Common myeloid progenitor, CD34-positive (primary cell): ENCODE results near the gene NBL1.

Experiments used
- CTCF ChIA-PET: fragments of 350-600 bp; sonication (Branson Sonifier 250); formaldehyde crosslinking; loops from one replicate; lab custom pipeline; 2021; ENCODE audit warnings: antibody characterized with exemption; lab: Charles Lee
- POLR2A ChIA-PET: fragments of 350-600 bp; sonication (Branson Sonifier 250); formaldehyde crosslinking; loops from one replicate; lab custom pipeline; 2021; ENCODE audit warnings: antibody characterized with exemption; lab: Charles Lee
- DNase-seq, 3 donors: peaks; one replicate each; pipeline versions ENCODE4 v3.0.0 to v3.0.0-alpha.2; 2013
- H3K27ac ChIP-seq, 2 experiments: 1 replicate in 1 of 2; 2 replicates in 1 of 2; pipeline ENCODE4 v1.7.0; 2013; ENCODE audit warnings: inconsistent platforms in 2 of 2, low read length in 2 of 2, mild to moderate bottlenecking in 2 of 2, low read depth in 1 of 2, moderate library complexity in 1 of 2; ENCODE audit not compliant: severe bottlenecking in 2 of 2, insufficient read depth in 1 of 2, poor library complexity in 1 of 2
- H3K27me3 ChIP-seq, 5 experiments: replicated peaks in 2 of 5; 1 replicate in 3 of 5; 2 replicates in 2 of 5; pipeline versions ENCODE4 v1.6.1 to v1.7.0; 2013; ENCODE audit warnings: low read length in 4 of 5, mild to moderate bottlenecking in 2 of 5, moderate library complexity in 2 of 5, inconsistent platforms in 1 of 5; ENCODE audit not compliant: insufficient read depth in 5 of 5, control insufficient read depth in 4 of 5
- H3K36me3 ChIP-seq, 4 experiments: 1 replicate in 2 of 4; 2 replicates in 2 of 4; pipeline versions ENCODE4 v1.6.1 to v1.7.0; 2013; ENCODE audit warnings: low read length in 3 of 4, control low read depth in 1 of 4, mild to moderate bottlenecking in 1 of 4; ENCODE audit not compliant: control insufficient read depth in 4 of 4, insufficient read depth in 4 of 4
- H3K4me1 ChIP-seq, 4 experiments: 1 replicate in 3 of 4; 2 replicates in 1 of 4; pipeline versions ENCODE4 v1.6.1 to v1.7.1; 2013; ENCODE audit warnings: low read length in 3 of 4, mild to moderate bottlenecking in 3 of 4, control low read depth in 1 of 4, inconsistent platforms in 1 of 4, moderate library complexity in 1 of 4; ENCODE audit not compliant: control insufficient read depth in 4 of 4, insufficient read depth in 4 of 4; ENCODE audit errors: control extremely low read depth in 1 of 4
- H3K4me3 ChIP-seq, 7 experiments: 1 replicate in 4 of 7; 2 replicates in 3 of 7; pipeline versions ENCODE4 v1.5.1 to v1.7.0; 2013; ENCODE audit warnings: mild to moderate bottlenecking in 7 of 7, low read length in 6 of 7, moderate library complexity in 6 of 7, inconsistent platforms in 2 of 7, low read depth in 2 of 7, control low read depth in 1 of 7; ENCODE audit not compliant: insufficient read depth in 4 of 7, control insufficient read depth in 1 of 7; ENCODE audit errors: extremely low read depth in 1 of 7
- H3K9me3 ChIP-seq, 5 experiments: 1 replicate in 4 of 5; 2 replicates in 1 of 5; pipeline versions ENCODE4 v1.6.1 to v1.7.1; 2013; ENCODE audit warnings: low read length in 4 of 5, mild to moderate bottlenecking in 2 of 5, inconsistent platforms in 1 of 5, low read depth in 1 of 5, moderate library complexity in 1 of 5; ENCODE audit not compliant: control insufficient read depth in 4 of 5, insufficient read depth in 2 of 5; ENCODE audit errors: control extremely low read depth in 1 of 5
- WGBS: methylation state at CpG from one replicate; pipeline ENCODE4 v1.1.5; 2013; ENCODE audit not compliant: insufficient coverage; 5-methylcytosine and 5-hydroxymethylcytosine counted together

Gene NBL1

DNA sequence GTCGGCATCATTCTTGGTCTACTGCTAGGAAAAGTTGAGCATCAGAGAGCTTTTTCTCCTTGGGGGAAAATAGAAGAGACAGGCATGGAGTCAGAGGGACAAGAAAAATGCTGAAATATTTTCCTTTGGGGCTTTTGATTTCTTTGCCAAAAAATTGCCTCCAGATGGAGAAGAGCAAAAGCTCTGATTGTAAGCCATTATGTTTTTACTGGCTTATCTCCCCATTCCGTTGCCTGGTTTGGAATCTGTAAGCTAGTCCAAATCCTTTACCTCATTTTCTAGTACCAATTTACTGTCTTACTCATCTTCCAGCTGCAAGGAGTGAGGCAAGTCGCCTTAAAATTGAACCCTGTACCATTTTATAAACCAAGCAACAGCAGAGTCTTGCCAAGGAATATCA lies 23.3 kb upstream of the NBL1 start:
- Histone ChIP-seq H3K9me3 (no peaks in the 10 kb centered on the region), H3K4me3 (no peak overlapping the region), H3K4me1 (no peaks in the 10 kb centered on the region), H3K27ac (no peak overlapping the region), H3K36me3 (peaks cover 9 to 31% (median 15%) of the 10 kb centered on the region in 4 experiments), H3K27me3 (no peaks in the 10 kb centered on the region)
- DNase-seq = no peak
- POLR2A ChIA-PET = no interaction called here
- CTCF ChIA-PET = interaction anchor here (1.1 to 1.2 kb wide), 2 partner anchors 10 to 21 kb away, joined by 3 to 4 read pairs; no protein-coding TSS in a partner anchor
- WGBS = 100% methylated on average over 2 of the region's 3 CpGs

DNA sequence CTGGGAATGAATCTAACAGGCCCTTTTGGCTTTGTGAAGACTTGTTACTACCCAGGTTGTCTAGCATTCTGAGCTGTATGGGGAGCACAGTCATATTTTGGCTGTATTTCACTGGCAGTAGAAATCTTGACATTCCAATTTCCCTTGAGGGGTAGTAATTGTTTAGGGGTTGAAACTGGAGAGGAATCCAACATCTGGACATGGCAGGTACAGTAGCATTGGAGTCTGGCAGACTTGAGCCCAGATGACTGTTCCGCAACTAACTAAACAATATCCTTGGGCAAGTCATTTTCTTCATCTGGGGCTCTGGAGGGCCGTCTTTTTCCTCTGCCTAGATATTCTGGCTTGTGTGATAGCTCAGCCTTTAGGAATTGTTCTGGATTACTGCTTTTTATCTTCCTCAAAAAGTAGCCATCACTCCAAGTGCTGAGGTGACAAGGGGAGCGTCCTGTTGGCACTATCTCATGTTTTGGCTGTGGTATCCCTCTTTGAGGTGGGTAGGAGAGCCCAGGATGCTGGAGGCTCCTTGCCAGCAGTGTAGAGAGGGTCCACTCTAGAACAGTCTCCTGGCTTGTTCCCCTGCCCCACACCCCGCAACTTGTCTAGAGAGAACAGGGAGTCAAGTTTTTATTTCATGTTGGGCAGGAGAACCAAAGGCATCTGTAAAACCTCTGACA lies 22.7 kb upstream of the NBL1 start:
- no peak overlapping the region for H3K4me3 ChIP-seq
- ChIA-PET CTCF (interaction anchor here (1.1 kb wide), 1 partner anchor 20 kb away, joined by 3 read pairs; no protein-coding TSS in a partner anchor), POLR2A (no interaction called here)
- H3K27me3 ChIP-seq = no peaks in the 10 kb centered on the region
- DNase-seq = no peak
- H3K36me3 ChIP-seq = peaks cover 9 to 33% (median 15%) of the 10 kb centered on the region in 4 experiments
- H3K27ac ChIP-seq = no peak overlapping the region
- 95% methylated on average over 3 of the region's 4 CpGs for WGBS
- H3K4me1 ChIP-seq = no peaks in the 10 kb centered on the region
- no peaks in the 10 kb centered on the region for H3K9me3 ChIP-seq

DNA sequence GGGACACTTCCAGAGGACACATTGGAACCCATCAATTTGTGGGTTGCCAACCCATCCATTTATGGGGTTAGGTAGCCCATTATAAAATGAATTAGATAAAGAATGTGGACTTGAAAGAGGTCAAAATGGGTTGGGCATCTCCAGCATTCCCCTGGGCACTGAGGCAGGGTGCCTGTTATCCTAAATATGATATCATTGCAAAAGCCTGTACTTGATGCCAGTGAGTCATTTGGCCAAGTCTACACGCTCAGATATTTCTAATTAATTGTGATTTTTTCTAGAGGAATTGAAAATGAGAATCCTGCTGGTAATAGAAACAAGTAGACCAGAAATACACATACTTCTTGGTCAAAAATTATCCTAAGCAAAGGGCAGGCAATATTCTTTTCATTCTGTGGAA lies 21.9 kb upstream of the NBL1 start:
- H3K27ac ChIP-seq = no peak overlapping the region
- H3K27me3 ChIP-seq = no peaks in the 10 kb centered on the region
- DNase-seq = no peak
- peaks cover 6 to 36% (median 19%) of the 10 kb centered on the region in 4 experiments for H3K36me3 ChIP-seq
- ChIA-PET POLR2A (no interaction called here), CTCF (no interaction called here)
- H3K4me3 ChIP-seq = no peak overlapping the region
- H3K9me3 ChIP-seq = no peaks in the 10 kb centered on the region
- WGBS = no CpG with 5 or more reads among the region's 1 CpG
- no peaks in the 10 kb centered on the region for H3K4me1 ChIP-seq

DNA sequence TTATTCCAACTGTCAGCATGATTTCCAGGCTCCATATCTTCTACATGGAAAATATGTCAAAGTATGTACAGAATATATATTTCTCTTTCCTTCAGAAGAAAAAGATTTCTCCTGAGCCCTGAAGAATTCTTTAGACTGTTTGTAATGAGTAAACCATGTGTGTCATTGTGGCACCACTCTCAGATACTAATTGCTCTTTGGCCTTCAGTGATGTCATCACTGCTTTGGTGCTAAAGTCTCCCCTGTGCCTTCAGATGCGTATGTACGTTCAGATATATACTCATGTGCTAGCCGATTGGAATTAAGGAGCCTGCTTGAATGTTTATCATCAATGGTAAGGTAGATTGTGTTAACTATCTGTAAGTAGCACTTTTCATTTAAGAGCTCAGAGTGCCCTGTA lies 20.6 kb upstream of the NBL1 start:
- H3K27ac ChIP-seq = no peak overlapping the region
- no peak overlapping the region for H3K4me3 ChIP-seq
- no peaks in the 10 kb centered on the region for H3K9me3 ChIP-seq
- H3K36me3 ChIP-seq = peaks cover 5 to 41% (median 22%) of the 10 kb centered on the region in 4 experiments
- ChIA-PET POLR2A (no interaction called here), CTCF (interaction anchor here (1.1 kb wide), 1 partner anchor 9 kb away, joined by 3 read pairs; no protein-coding TSS in a partner anchor)
- H3K4me1 ChIP-seq = no peaks in the 10 kb centered on the region
- no CpG with 5 or more reads among the region's 3 CpGs for WGBS
- DNase-seq = no peak
- no peaks in the 10 kb centered on the region for H3K27me3 ChIP-seq

DNA sequence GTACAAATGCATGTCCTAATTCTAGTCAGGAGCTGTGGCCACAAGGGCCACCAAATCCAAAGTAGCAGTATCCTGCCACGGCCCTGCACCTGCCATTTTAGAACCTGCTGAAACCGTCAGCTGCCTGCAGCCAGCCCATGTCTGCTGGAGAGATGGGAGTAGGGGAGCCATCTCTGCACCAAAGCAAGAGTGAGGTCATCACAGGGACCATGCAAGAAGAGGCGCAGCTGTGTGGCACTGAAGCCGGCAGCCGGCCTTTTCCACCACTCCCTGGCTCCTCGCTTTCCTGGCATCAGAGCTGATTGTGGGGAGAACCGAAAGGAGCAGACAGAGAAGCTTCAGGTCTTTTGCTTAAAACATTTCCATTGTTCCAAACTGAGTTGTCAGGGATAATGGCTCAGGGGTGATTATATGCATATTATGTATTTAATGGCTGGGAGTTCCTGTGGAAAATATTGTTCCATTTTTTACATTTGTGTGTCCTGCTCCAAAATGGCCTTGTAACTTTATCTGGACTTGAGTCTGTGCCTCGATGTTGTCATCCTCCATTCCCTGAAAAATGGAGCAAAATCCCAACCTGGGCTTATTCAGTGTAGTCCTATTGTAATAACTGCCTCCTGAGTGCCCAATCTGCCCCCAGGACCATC lies 18.7 kb upstream of the NBL1 start:
- Histone ChIP-seq H3K4me1 (no peaks in the 10 kb centered on the region), H3K36me3 (peaks cover 5 to 50% (median 22%) of the 10 kb centered on the region in 4 experiments), H3K27me3 (no peaks in the 10 kb centered on the region), H3K27ac (no peak overlapping the region), H3K9me3 (no peaks in the 10 kb centered on the region), H3K4me3 (no peak overlapping the region)
- WGBS = 97% methylated on average over 8 of the region's 8 CpGs
- no peak for DNase-seq
- ChIA-PET POLR2A (no interaction called here), CTCF (interaction anchor here (0.9 to 1.6 kb wide), 3 partner anchors 10 to 18 kb away, joined by 3 to 4 read pairs (median 4); no protein-coding TSS in a partner anchor)

DNA sequence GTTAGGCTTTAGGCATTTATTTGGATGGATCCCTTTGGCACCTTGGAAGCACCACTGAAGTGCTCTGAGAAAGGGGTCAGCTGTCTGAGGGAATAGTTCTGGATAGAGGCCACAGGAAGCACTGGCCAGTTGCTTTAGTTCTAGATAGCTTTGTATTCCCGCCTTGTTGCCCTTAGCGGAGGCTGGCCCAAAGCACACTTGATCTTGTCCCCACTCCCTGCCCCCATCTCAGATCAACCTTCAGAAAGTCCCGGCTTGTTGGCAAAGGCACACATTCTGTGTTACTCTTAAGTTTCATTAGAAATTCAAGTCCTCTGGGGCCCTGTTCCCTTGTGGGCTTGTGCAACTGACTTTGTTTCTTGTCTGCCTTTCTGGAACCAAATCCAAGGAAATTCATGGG lies 15.2 kb upstream of the NBL1 start:
- CTCF ChIA-PET = interaction anchor here (0.9 to 4.4 kb wide), 2 partner anchors 10 to 12 kb away, joined by 3 to 29 read pairs; no protein-coding TSS in a partner anchor

DNA sequence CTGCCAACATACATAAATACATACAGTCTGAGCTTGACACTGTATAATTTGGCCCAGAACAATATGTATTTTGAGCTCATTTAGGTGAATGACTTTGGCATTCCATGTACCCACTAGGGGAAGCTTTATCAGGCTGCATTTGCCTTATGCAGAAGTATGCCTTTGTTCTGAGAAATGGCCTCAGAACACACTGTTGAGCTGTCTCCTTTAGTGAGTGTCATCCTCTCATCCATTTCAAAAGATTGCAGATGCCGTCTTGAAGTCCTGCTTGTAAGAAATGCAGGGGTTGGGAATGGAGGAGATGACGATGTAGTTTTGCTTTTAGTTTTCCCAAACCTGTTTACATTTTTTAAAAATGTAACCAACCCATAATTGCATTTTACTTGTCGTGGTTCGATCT lies 14.8 kb upstream of the NBL1 start:
- H3K4me3 ChIP-seq = no peak overlapping the region
- peaks cover 3 to 41% (median 19%) of the 10 kb centered on the region in 4 experiments for H3K36me3 ChIP-seq
- POLR2A ChIA-PET = interaction anchor here (0.7 to 0.8 kb wide), 2 partner anchors 13 to 320 kb away, joined by 3 read pairs; no protein-coding TSS in a partner anchor
- 92% methylated on average over 2 of the region's 4 CpGs for WGBS
- H3K9me3 ChIP-seq = no peaks in the 10 kb centered on the region
- no peaks in the 10 kb centered on the region for H3K4me1 ChIP-seq
- CTCF ChIA-PET = interaction anchor here (4.4 kb wide), 1 partner anchor 11 kb away, joined by 29 read pairs; no protein-coding TSS in a partner anchor
- H3K27ac ChIP-seq = no peak overlapping the region
- H3K27me3 ChIP-seq = no peaks in the 10 kb centered on the region
- DNase-seq = no peak

More for the DNA sequence above, 15.2 kb upstream of the NBL1 start:
- H3K9me3 ChIP-seq = no peaks in the 10 kb centered on the region
- H3K27me3 ChIP-seq = no peaks in the 10 kb centered on the region
- DNase-seq = no peak
- peaks cover 3 to 44% (median 21%) of the 10 kb centered on the region in 4 experiments for H3K36me3 ChIP-seq
- POLR2A ChIA-PET = interaction anchor here (0.8 kb wide), 1 partner anchor 14 kb away, joined by 3 read pairs; no protein-coding TSS in a partner anchor
- WGBS = 100% methylated on average over 3 of the region's 3 CpGs
- no peak overlapping the region for H3K27ac ChIP-seq
- H3K4me1 ChIP-seq = no peaks in the 10 kb centered on the region
- H3K4me3 ChIP-seq = no peak overlapping the region
